DMS 273 (cell line): ENCODE measurements around the gene KDM4C.
"Not testable (repeated sequence)": the region's sequence is repeated elsewhere in the genome, so short reads cannot be mapped to it uniquely, and the experiment has no call there.

ENCODE experiments used
- DNase-seq: peaks from one replicate; lab custom pipeline; 2025; ENCODE audit not compliant: unreplicated experiment; lab: John Stamatoyannopoulos, UW

Gene KDM4C

DNA sequence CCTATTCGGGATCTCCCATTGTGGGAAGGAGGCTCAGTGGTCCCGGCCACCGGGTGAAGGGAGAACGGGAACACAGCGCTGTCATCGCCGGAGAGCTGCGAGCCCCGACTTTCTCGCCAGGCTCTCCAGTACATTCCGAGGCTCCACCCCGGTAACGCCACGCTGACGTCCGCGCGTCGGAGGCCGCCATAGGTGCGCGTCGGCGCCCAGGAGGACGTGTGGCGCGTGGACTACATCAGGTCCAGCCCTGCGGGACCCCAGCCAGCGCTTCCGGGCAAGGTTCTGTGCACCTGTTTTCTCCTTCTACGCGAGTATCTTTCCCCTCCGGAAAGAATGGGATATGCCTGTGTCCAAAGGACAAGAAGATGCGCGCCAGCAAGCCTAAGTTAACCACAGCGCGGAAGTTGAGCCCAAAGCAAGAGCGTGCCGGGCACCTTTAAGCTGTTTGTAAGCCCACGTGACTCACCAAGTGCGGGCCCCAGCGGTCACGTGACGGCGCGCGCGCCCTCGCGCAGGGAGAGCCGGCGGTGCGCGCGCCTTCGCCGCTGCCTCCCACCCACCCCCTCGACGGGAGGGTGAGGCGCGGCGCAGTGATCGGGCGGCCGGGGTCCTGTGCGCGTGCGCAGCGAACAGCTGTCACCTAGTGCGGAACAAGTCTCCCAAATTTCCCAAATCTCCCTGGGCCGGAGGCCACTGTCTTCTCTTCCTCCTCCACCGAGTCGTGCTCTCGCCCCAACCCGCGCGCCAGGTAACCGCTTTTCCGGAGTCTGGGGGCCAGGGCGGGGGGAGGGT is at the start of gene KDM4C:
TSS of gene KDM4C (plus strand) at position 518 of the 792 bp plus-strand sequence. CDS start 35,016 bp downstream, outside the sequence.
- DNase-seq = peak; percentile 99

DNA sequence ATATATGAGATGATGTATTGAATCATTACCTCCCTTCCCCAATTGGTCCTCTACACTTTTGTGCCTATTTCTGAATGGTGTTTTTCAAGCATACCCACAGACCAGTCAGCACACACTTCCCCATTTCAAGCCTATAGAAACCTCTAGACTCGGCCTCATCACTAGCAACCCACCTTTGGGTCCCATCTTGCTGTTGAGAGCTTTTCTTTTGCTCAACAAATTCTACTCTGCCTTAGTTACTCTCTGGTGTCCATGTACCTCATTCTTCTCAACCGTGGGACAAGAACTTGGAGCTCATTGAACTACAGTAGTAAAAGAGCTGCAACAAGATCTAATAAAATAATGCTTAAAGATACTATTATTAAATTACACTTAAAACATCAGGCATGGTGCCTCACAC is 49.0 kb upstream of the KDM4C start:
- DNase-seq = peak; percentile 14

DNA sequence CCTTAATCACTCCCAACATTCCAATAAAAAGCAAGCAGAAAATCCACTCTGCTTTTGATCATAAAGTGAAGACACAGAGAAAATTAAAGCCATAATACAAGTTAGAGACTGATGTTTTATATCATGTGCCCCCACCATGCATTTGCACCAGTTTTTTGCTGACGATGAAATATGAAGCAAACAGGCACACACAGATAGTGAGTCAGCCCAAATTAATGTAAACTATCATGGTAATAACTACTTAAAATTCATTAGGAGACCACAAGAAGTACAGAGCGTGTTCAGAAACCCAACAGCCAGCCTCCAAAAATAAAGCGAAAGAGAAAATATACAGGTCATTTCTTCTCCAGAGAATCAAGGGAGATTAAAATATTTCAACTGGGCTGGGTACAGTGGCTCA is 46.4 kb upstream of the KDM4C start:
- peak; percentile 22 for DNase-seq

DNA sequence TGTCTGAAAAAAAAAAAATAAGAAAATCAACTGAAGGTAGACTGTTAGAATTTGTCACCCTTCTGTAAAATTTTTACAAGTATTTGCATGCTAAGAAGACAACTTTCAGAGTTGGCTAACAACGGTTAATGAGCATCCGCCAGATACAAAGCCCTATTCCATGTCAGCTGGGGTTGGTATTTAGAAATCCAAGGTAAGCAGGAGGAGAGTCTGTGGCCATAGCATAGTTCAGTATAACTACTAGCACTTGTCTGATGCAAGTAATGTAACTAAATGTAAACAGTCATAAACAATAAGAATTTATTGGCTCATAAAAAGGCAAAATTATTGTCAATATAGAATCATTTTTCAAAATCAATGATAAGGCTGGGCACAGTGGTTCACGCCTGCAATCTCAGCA is 45.7 kb upstream of the KDM4C start:
- no peak for DNase-seq

DNA sequence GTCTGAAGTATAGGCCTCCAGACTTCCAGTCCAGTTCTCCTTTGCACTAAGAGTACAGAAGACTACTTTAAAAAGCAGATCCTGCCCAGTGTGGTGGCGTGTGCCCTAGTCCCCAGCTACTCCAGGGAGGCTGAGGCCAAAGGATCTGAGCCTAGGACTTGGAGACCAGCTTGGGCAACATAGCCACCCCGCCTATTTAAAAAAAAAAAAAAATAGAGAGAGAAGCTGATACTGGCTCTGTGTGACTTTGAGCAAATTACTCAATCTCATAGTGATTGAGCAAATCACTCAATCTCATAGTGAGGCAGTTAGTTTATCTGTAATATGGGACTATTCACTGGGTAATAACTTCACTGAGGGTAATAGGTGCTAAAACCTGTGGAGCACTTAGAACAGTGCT is 43.6 kb upstream of the KDM4C start:
- DNase-seq = no peak

DNA sequence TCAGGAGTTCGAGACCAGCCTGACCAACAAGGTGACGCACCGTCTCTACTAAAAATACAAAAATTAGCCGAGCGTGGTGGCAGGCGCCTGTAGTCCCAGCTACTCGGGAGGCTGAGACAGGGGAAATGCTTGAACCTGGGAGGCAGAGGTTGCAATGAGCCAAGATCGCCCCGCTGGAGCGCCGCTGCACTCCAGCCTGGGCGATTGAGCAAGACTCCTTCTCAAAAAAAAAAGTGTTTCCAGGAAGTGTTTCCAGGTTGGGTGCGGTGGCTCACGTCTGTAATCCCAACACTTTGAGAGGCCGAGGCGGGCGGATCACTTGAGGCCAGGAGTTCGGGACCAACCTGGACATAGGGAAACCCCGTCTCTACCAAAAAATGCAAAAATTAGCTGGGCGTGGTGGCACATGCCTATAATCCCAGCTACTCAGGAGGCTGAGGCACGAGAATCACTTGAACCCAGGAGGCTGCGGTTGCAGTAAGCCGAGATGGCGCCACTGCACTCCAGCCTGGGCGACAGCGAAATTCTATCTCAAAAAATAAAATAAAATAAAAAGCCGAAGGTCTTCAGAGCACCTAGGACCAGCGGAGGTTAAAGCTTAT is 42.5 kb upstream of the KDM4C start:
- DNase-seq = not testable (repeated sequence)

DNA sequence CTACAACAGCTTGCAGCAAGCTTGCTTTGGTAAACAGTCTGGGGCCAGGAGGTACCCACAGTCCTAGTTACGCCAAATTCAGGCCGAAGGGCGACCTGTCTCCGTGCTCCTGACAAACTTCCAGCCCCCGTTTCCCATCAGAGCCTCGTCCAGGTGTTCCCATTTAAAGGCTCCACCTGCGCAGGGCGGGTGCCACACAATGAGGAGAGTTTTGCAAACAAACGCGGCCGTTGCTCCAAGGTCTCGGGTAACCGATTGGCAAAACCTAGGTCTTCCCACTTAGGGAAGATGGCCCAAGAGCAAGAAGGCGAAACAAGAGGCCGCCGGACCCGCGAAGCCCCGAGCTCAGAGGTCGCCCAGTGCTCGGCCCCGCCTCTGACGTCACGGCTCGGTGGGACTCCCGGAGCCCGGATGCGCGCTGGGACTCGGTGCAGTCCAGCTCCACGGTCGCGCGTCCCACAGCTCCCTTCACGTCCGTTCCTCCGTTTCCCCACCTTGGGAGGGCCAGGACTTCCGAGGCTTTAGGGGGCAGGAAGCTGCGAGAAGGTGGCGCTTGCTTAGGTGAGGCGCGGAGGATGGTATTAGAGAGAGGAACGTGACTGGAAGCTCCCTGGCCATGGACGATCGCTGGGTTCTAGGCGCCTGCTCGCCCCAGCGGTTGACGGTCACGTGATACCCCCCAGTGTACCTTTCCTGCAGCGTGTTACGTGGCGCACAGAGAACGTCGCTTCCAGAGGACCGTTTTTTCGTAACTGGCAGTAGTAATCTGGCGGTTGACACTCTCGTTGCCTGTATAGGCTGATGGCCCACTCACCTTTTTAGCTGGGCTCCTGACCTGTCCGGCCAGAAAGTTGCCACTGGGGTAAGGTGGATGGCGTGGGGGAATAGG is 41.8 kb upstream of the KDM4C start:
- DNase-seq = peak; percentile 46

DNA sequence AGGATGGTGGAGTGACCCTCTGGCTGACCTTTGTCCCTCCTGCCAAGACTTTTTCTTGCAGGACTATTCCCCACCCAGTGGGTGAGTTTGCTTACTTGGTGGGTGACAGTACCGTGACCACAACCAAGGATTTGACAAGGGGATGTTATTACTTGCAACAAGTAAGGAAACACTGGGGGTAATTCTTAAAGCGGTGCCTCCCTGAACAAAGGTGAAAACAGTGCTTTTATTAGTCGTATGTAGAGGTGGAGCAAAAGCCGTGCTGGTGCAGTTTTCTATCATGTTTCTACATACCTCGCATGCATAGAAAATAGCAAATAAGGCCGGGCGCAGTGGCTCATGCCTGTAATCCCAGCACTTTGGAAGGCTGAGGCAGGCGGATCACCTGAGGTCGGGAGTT is 41.0 kb upstream of the KDM4C start:
- no peak for DNase-seq

DNA sequence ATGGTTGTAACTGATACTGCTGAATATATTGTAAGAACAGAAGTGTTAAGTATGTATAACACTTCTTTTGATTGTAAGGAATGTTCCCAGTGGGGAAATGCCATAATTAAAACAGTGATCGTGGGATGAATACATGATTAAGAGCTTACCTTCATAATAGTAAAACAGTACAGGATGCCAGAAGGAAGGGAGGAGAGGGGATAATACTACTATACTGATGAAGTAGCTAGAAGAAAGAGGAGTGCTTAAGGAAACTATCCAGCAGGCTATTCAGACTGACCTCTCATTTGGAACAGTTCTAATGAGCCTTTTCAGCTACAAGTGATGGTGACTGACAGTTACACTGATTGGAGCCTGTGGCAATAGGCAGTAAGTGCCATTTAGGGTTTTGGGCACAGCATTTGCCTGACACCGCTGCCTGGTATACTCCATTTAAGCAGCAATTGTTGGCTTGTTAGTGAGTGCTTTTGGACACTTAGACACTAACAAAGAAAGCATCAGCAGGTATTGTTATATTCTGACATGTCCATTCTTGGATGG is 33.8 kb upstream of the KDM4C start:
- DNase-seq = no peak

DNA sequence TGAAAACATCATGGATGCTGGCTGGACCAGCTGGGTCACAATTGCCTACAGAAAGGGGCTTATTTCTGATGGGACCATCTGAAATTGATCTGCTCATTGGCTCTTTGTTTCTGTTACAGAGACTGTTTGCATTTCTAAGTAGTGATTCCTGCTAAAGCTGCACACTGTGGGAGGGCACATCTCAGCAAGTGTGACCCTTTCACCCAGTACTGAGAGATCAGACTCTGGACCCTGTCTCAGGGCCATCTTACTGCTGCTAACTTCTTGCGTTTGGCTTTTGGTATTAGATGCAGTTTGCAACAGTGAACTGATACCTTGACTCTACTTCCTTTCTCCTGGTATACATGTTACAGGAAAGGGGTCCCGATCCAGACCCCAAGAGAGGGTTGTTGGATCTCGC is 24.5 kb upstream of the KDM4C start:
- no peak for DNase-seq

DNA sequence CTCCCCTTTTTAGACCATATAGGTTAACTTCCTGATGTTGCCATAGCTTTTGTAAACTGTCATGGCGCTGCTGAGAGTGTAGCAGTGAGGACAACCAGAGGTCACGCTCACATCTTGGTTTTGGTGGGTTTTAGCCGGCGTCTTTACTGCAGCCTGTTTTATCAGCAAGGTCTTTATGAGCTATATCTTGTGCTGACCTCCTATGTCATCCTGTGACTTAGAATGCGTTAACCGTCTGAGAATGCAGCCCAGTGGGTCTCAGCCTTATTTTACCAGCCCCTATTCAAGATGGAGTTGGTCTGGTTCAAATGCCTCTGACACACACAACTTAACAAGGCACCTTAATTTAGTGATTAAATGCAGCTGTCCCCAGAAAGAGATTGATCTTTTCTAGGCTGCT is 23.9 kb upstream of the KDM4C start:
- no peak for DNase-seq

DNA sequence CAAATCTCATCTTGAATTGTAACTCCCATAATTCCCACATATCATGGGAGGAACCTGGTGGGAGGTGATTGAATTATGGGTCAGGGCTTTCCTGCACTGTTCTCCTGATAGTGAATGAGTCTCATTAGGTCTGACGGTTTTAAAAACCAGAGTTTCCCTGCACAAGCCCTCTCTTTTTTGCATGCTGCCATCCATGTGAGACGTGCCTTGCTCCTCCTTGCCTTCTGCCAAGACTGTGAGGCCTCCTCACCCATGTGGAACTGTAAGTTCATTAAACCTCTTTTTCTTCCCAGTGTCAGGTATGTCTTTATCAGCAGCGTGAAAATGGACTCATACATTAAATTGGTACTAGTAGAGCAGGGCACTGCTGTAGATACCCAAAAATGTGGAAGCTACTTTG is 22.4 kb upstream of the KDM4C start:
- no peak for DNase-seq

DNA sequence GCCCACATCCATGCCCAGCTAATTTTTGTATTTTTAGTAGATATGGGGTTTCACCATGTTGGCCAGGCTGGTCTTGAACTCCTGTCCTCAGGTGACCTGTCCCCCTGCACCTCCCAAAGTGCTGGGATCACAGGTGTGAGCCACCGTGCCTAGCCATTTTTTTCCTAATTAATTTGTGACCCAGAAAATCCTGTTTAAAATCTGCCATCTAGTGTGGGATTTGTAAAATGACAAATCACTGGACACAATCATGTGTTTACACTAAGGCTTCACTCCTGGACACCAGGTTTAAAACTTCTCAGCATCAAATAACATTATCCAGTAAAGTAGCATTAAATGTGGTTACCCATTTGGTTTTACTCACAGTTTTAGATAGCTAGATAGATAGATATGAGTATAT is 18.6 kb upstream of the KDM4C start:
- peak; percentile 49 for DNase-seq

DNA sequence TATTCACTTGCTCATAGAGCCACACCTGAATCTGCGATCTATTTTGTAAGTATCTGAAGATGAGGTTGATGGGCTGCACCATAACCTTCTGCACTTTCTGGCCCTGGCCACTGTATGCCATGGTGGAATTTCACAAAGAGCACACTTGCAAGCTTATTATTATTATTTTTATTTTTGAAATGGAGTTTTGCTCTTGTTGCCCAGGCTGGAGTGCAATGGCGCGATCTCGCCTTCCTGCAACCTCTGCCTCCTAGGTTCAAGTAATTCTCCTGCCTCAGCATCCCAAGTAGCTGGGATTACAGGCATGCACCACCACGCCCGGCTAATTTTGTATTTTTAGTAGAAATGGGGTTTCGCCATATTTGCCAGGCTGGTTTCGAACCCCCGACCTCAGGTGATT is 8.9 kb upstream of the KDM4C start:
- DNase-seq = not testable (repeated sequence)

DNA sequence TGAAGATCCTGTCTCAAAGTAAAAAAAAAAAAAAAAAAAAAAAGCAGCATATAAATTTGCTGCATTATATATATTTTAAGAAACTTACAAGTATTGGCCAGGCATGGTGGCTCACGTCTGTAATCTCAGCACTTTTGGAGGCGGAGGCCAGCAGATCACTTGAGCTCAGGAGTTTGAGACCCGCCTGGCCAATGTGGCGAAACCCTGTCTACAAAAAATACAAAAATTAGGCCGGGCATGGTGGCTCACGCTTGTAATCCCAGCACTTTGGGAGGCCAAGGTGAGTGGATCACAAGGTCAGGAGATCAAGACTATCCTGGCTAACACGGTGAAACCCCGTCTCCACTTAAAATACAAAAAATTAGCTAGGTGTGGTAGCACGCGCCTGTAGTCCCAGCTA is 2.9 kb upstream of the KDM4C start:
- DNase-seq = not testable (repeated sequence)

DNA sequence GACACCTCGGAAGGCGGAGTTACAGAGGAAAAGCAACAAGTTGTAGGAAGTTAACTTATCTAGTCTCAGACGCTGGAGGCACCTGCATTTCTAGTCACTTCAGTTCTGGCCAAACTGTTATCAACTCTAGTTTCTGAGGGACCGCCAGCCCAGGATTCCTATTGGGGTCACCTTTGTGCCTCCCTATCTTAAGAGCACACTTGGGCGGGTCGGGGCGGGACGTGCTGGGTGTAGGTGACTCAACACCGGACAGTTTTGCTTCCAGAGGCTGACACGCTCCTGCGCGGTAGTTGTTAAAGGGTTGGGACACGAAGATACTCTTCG is 679 bp upstream of the KDM4C start:
- DNase-seq = peak; percentile 91

DNA sequence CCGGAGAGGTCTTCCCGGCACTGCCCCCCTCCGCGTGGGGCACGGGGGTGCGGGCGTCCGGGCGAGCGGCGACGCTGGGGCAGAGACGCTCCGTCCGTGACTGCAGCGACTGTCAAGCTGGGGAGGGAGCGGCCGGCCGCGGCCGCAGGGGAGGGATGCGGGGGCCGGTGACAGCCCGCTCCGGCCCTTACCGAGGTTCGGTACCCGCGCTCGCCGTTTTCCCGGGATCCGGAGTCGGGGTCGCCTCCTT is 400 bp downstream of the KDM4C start:
- no peak for DNase-seq

DNA sequence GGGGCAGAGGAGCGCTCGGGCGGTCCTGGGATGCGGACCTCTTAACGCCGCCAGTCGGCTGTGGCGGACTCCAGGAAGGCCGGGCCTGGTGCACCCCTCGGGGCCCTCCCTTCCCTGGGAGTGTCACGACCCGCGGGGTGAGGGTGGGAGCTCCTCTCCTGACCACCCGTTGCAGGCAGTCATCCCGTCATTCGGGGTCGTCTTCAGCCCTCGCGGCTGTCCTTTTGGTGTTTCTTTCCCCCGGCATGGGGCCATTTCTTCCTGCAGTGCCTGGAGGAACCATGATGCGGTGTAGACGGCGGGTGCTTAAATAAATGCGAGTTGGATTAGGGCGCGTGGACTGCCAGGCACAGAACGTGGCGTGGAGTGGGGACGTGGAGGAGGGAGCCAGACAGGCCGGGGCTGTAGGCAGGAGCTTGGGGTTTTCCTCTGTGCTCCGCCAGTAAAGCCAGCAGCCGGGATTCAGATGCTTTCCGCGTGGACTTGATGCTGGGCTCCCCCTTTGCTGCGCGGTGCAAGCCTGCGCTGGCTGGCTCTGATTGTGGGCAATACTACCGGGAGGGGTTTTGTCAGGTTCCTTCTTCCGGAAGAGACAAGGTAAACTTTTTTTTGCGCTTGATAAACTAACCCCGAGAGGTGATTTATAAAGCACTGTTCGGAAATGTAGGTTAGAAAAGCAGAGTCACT is 868 bp downstream of the KDM4C start:
- DNase-seq = peak; percentile 78

DNA sequence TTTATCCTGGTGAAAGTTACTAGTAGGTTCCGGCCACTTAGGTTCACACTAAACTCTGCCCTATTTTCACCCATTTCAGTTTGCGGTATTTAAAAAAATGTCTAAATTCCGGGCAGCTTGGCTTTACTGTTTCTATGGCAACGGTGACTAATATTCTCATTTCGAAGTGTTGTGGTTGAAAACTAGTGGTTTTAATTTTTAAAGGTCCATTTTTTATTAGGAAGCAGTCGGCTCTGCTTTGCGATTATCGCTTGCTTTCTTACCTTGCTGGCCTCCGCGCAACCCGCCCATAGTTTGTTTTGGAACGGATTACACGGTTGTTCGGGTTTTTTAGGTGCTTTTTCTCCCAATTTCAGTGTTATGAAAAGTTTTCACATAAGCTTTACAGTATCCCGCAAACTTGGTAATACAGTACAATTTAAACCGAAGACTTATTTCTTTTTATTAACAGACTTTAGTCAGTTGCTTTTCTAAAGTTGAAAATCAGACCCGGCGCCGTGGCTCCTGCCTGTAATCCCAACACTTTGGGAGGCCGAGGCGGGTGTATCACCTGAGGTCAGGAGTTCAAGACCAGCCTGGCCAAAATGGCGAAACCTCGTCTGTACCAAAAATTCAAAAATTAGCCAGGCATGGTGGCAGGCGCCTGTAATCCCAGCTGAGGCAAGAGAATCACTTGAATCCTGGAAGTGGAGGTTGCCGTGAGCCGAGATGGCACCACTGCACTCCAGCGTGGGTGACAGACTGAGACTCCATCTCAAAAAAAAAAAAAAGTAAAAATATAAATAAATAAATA is 1.6 kb downstream of the KDM4C start:
- DNase-seq = peak; percentile 57

DNA sequence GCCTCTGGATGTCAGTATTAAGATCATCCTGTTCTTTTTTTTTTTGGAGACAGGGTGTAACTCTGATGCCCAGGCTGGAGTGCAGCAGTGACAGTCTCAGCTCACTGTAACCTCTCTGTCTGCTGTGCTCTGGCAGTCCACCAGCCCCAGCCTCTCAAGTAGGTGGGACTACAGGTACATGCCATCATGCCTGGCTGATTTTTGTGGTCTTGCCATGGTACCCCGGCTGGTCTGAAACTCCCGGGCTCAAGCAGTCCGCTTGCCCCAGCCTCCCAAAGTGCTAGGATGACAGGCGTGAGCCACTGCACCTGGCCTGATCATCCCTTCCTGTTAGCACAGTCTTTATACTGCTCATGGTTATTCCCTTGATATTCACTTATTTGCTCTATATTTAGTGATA is 3.5 kb downstream of the KDM4C start:
- no peak for DNase-seq

DNA sequence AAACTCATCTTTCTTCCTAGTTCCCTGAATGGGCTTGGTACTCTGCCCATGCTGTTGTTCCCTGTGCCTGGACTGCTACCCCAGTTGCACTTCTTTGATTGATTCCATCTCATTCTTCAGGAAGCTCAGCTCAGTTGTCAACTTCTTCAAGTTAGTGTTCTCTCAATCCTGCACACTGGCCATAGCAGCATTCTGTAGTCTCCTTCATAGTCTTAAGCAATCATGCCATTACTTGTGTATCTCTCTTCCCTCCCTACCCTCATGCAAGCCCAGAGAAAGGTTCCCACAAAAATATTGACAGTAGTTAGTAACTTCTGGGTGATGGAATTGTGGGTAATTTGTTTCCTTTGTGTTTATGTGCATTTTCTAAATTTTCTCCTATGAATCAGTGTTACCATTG is 5.5 kb downstream of the KDM4C start:
- no peak for DNase-seq
